ENCODE data around the gene MIP.
"Not testable (repeated sequence)": the region's sequence is repeated elsewhere in the genome, so short reads cannot be mapped to it uniquely, and the experiment has no call there.

The MIP gene

DNA sequence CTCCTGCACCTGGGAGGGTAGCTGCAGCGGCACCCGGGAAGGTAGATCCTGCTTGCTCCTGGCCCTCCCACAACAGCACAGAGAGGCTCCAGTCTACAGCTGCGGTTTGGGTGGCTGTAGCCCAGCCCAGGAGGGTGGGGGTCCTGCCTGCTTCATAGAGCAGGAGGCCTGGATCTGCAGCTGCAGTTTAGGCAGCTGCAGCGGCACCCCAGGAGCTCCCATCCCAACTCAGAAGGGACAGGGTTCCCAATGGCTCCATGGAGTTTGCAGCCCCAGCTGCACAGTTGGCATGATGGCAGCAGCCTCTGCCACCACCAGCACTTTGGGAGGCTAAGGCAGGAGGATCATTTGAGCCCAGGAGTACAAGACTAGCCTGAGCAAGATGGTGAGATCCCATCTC, 43.7 kb downstream of the MIP start:
- no peak for DNase-seq (ENCODE audit: low read depth)

DNA sequence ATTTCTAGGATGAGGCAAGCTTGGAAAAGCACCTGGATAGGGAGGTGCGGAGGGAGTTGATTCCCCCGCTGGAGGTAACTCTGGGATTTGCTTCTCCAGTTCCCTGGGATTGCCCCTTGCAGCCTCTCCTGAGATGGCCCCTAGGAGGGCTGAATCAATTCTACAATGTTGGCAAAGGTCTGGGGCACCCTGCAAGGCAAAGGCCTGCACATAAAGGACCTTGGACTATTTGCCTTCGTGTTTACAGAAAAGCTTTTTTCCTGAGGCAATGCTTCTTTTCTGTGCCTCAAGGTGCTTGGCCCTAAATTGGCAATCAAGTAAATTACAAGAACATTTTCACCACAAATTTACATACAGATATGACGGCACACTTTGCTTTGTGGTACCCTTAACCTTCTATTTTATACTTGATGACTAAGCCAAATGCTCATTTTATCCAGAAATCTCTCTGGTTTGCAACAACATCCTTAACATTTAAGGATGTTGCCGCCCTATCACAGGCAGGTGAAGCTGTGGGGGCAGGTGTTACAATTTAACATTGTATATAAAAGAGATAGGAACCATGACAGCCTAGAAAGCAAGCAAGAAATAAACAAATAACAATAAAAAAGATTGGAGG, 45.5 kb downstream of the MIP start:
- no peak for DNase-seq (ENCODE audit: low read depth)

- not testable (repeated sequence) for DNase-seq (ENCODE audit: low read depth)
These were observed 50.2 kb downstream of the MIP start for GRCh38 chr12:56404227-56404626.

- not testable (repeated sequence) for DNase-seq (ENCODE audit: low read depth)
These were observed 52.8 kb downstream of the MIP start for GRCh38 chr12:56401612-56402011.

DNA sequence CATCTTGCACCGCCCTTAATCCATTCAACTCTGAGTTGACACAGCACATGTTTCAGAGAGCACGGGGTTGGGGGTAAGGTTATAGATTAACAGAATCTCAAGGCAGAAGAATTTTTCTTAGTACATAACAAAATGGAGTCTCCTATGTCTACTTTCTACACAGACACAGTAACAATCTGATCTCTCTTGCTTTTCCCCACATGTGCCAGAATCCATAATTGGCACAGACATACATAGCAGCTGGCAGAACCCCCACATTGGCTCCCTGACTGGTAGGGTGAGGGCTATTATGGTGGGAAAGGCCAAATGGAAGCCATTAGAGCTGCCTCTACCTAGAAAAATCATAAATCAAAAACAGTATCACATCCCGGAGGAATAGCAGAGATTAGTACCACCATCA, 53.3 kb downstream of the MIP start:
- not testable (repeated sequence) for DNase-seq (ENCODE audit: low read depth)
